WTC11 (cell line): ENCODE results near the gene MTFR2. TPM values are rescaled to one million over a fixed set of nuclear protein-coding genes. Genes with fewer than 3 reads are reported as not detected.
A peak's percentile ranks its signal among the peaks of the same experiment; 100 is the strongest.

Experiments used
- ATAC-seq: fragments of 200-7000 bp; cut with Tn5 transposase; 2 replicates; pipeline ENCODE4 v1.10.0; 2021; ENCODE audit warnings: mild to moderate bottlenecking, moderate library complexity
- Bru-seq: library from RNA; stranded (reverse); fragments of 400-500 nt; gene quantifications from one replicate; lab custom pipeline; 2021; lab: Mats Ljungman, UMichigan
- CTCF ChIA-PET: fragments of 300-600 bp; sonication (Branson Sonifier 250); formaldehyde crosslinking; loops from one replicate; lab custom pipeline; 2021; ENCODE audit warnings: antibody characterized with exemption; lab: Charles Lee
- POLR2A ChIA-PET: fragments of 350-600 bp; sonication (Branson Sonifier 250); formaldehyde crosslinking; loops from one replicate; lab custom pipeline; 2021; ENCODE audit warnings: antibody characterized with exemption; lab: Charles Lee
- DNase-seq: peaks from one replicate; pipeline ENCODE4 v3.0.0; 2021; ENCODE audit warnings: low spot score
- H3K27ac Mint-ChIP-seq: 2 replicates; pipeline ENCODE4 v1.8.0; 2021; ENCODE audit warnings: mixed read lengths
- H3K27me3 Mint-ChIP-seq: 2 replicates; pipeline ENCODE4 v1.8.0; 2021; ENCODE audit warnings: low read depth, mild to moderate bottlenecking, moderate library complexity, mixed read lengths
- H3K36me3 Mint-ChIP-seq: 2 replicates; pipeline ENCODE4 v1.8.0; 2021; ENCODE audit warnings: mixed read lengths
- H3K4me1 Mint-ChIP-seq: 2 replicates; pipeline ENCODE4 v1.8.0; 2022; ENCODE audit warnings: mixed read lengths
- H3K4me3 Mint-ChIP-seq: 2 replicates; pipeline ENCODE4 v1.8.0; 2021; ENCODE audit warnings: mild to moderate bottlenecking, moderate library complexity, mixed read lengths
- H3K9me3 Mint-ChIP-seq: 2 replicates; pipeline ENCODE4 v1.8.0; 2021; ENCODE audit warnings: mixed read lengths
- E2F4 ChIP-seq: sonication (generic); formaldehyde crosslinking; IDR thresholded peaks from 2 replicates; pipeline ENCODE4 v1.8.1; 2022; ENCODE audit warnings: low read depth, mild to moderate bottlenecking, moderate library complexity, missing genetic modification reagents, borderline replicate concordance
- E2F5 ChIP-seq: sonication (generic); formaldehyde crosslinking; IDR thresholded peaks from 2 replicates; pipeline ENCODE4 v1.8.1; 2022; ENCODE audit warnings: mild to moderate bottlenecking, moderate library complexity, missing genetic modification reagents
- EMX1 ChIP-seq: fragments of 250-450 bp; sonication (Bioruptor Pico); IDR thresholded peaks from 2 replicates; pipeline ENCODE4 v1.8.0; 2021; ENCODE audit warnings: mild to moderate bottlenecking
- ERG ChIP-seq: fragments of 250-450 bp; sonication (Bioruptor Pico); IDR thresholded peaks from 2 replicates; pipeline ENCODE4 v1.8.0; 2021; ENCODE audit warnings: mild to moderate bottlenecking
- ESRRA ChIP-seq: sonication (generic); formaldehyde crosslinking; IDR thresholded peaks from 2 replicates; pipeline ENCODE4 v1.8.1; 2022; ENCODE audit warnings: mild to moderate bottlenecking, missing genetic modification reagents, borderline replicate concordance
- ETV6 ChIP-seq: sonication (generic); formaldehyde crosslinking; IDR thresholded peaks from 2 replicates; pipeline ENCODE4 v1.8.1; 2022; ENCODE audit warnings: mild to moderate bottlenecking, missing genetic modification reagents
- FOXJ3 ChIP-seq: sonication (generic); formaldehyde crosslinking; IDR thresholded peaks from 2 replicates; pipeline ENCODE4 v1.9.0; 2021; ENCODE audit warnings: missing genetic modification reagents, mild to moderate bottlenecking, borderline replicate concordance
- FOXK1 ChIP-seq: sonication (generic); formaldehyde crosslinking; IDR thresholded peaks from 2 replicates; pipeline ENCODE4 v1.8.0; 2022; ENCODE audit warnings: mild to moderate bottlenecking, moderate library complexity, missing genetic modification reagents
- FOXP1 ChIP-seq: sonication (generic); formaldehyde crosslinking; IDR thresholded peaks from 2 replicates; pipeline ENCODE4 v1.8.0; 2022; ENCODE audit warnings: missing genetic modification reagents, mild to moderate bottlenecking, moderate library complexity, borderline replicate concordance
- FOXP4 ChIP-seq: sonication (generic); formaldehyde crosslinking; IDR thresholded peaks from 2 replicates; pipeline ENCODE4 v1.8.0; 2022; ENCODE audit warnings: mild to moderate bottlenecking, missing genetic modification reagents
- GABPB1 ChIP-seq: sonication (generic); formaldehyde crosslinking; IDR thresholded peaks from 2 replicates; pipeline ENCODE4 v1.8.1; 2023; ENCODE audit warnings: mild to moderate bottlenecking, missing genetic modification reagents
- JAZF1 ChIP-seq: fragments of 250-450 bp; sonication (Bioruptor Pico); IDR thresholded peaks from 2 replicates; pipeline ENCODE4 v1.9.0; 2021; ENCODE audit warnings: moderate library complexity, mild to moderate bottlenecking, inconsistent platforms
- MAX ChIP-seq: sonication (generic); formaldehyde crosslinking; IDR thresholded peaks from 2 replicates; pipeline ENCODE4 v1.8.0; 2022; ENCODE audit warnings: mild to moderate bottlenecking, missing genetic modification reagents
- MLX ChIP-seq: sonication (generic); formaldehyde crosslinking; IDR thresholded peaks from 2 replicates; pipeline ENCODE4 v1.8.1; 2023; ENCODE audit warnings: mild to moderate bottlenecking, missing genetic modification reagents, moderate library complexity
- MYBL2 ChIP-seq: sonication (generic); formaldehyde crosslinking; IDR thresholded peaks from 2 replicates; pipeline ENCODE4 v1.8.1; 2023; ENCODE audit warnings: mild to moderate bottlenecking, moderate library complexity, missing genetic modification reagents
- NFATC4 ChIP-seq: fragments of 250-450 bp; sonication (Bioruptor Pico); IDR thresholded peaks from 2 replicates; pipeline ENCODE4 v1.9.0; 2021; ENCODE audit warnings: mild to moderate bottlenecking
- NFE2L1 ChIP-seq: sonication (generic); formaldehyde crosslinking; IDR thresholded peaks from 2 replicates; pipeline ENCODE4 v1.8.1; 2023; ENCODE audit warnings: missing genetic modification reagents
- NFYB ChIP-seq: sonication (generic); formaldehyde crosslinking; conservative IDR thresholded peaks from 2 replicates; pipeline ENCODE4 v1.8.0; 2022; ENCODE audit warnings: low read depth, missing genetic modification reagents
- NR2C2 ChIP-seq: sonication (generic); formaldehyde crosslinking; IDR thresholded peaks from 2 replicates; pipeline ENCODE4 v1.8.0; 2022; ENCODE audit warnings: mild to moderate bottlenecking, missing genetic modification reagents
- PRRX2 ChIP-seq: fragments of 250-450 bp; sonication (Bioruptor Pico); IDR thresholded peaks from 2 replicates; pipeline ENCODE4 v1.8.0; 2021; ENCODE audit warnings: mild to moderate bottlenecking
- SP1 ChIP-seq: sonication (generic); formaldehyde crosslinking; conservative IDR thresholded peaks from 2 replicates; pipeline ENCODE4 v1.8.1; 2022; ENCODE audit warnings: missing genetic modification reagents
- TCF7 ChIP-seq: sonication (generic); formaldehyde crosslinking; IDR thresholded peaks from 2 replicates; pipeline ENCODE4 v1.8.0; 2022; ENCODE audit warnings: mild to moderate bottlenecking, low read depth, missing genetic modification reagents, moderate library complexity
- USF2 ChIP-seq: sonication (generic); formaldehyde crosslinking; IDR thresholded peaks from 2 replicates; pipeline ENCODE4 v1.8.1; 2023; ENCODE audit warnings: mild to moderate bottlenecking, missing genetic modification reagents, moderate library complexity
- ZBTB43 ChIP-seq: sonication (generic); formaldehyde crosslinking; IDR thresholded peaks from 2 replicates; pipeline ENCODE4 v1.8.1; 2023; ENCODE audit warnings: mild to moderate bottlenecking, missing genetic modification reagents
- ZSCAN18 ChIP-seq: fragments of 250-450 bp; sonication (Bioruptor Pico); IDR thresholded peaks from 2 replicates; pipeline ENCODE4 v2.1.2; 2022; ENCODE audit warnings: mild to moderate bottlenecking, moderate library complexity
- long read RNA-seq, 3 experiments: library from RNA in 1 of 3; library from capped mRNA in 1 of 3; library from polyadenylated mRNA in 1 of 3; unstranded in 2 of 3; stranded (forward) in 1 of 3; transcript quantifications; one replicate each; pipeline ENCODE4 v2.0.0, GENCODE V29; 2021
- total RNA-seq: library from RNA; stranded (reverse); gene quantifications from 3 replicates; pipeline ENCODE4 v1.2.3, GENCODE V29; 2021

The MTFR2 gene
- 8.2 to 8.5 TPM (median 8.5 TPM) in 3 replicates for total RNA-seq
- percentile 72 among the genes with signal in this experiment for Bru-seq, nascent RNA
- long read RNA-seq, experiment 1, transcript MTFR2-203 (8 exons, 1,793 nt): major isoform, 15 of 23 reads
- long read RNA-seq, experiment 1, partial matches to known transcripts: 2 of 23 reads
- long read RNA-seq, experiment 1, other reads (novel, unspliced or antisense): 2 of 23 reads
- long read RNA-seq, experiment 2, partial matches to known transcripts: 6 of 12 reads
- long read RNA-seq, experiment 2, other reads (novel, unspliced or antisense): 0 of 12 reads
- long read RNA-seq, experiment 3, transcript MTFR2-205 (8 exons, 1,524 nt): major isoform, 20 of 39 reads
- long read RNA-seq, experiment 3, transcript MTFR2-203 (8 exons, 1,793 nt): minor isoform, 16 of 39 reads
- long read RNA-seq, experiment 3, partial matches to known transcripts: 1 of 39 reads
- long read RNA-seq, experiment 3, other reads (novel, unspliced or antisense): 2 of 39 reads

GRCh38 chr6:136249811-136250685 is at the start of gene MTFR2:
TSS of gene MTFR2 (minus strand) at chr6:136250311. CDS start at chr6:136249099, 1,212 bp downstream.
- H3K9me3 Mint-ChIP-seq: no peaks in the 10 kb centered on the region
- no peaks in the 10 kb centered on the region for H3K27me3 Mint-ChIP-seq
- DNase-seq: peak; percentile 91
- ATAC-seq: peak; percentile 94
- peaks cover 17% of the 10 kb centered on the region for H3K4me1 Mint-ChIP-seq
- H3K27ac Mint-ChIP-seq: peak within 1 kb of the TSS; percentile 92
- H3K36me3 Mint-ChIP-seq: no peaks in the 10 kb centered on the region
- ChIA-PET POLR2A (interaction anchor here (1.2 to 1.5 kb wide), 2 partner anchors 40 to 300 kb away, joined by 9 to 13 read pairs; partner anchors contain the start of genes BCLAF1 and MAP7), CTCF (interaction anchor here (0.7 to 2.6 kb wide), 6 partner anchors 8 to 300 kb away, joined by 3 to 13 read pairs (median 4); partner anchors contain the start of genes BCLAF1 and MAP7)
- H3K4me3 Mint-ChIP-seq: peak within 1 kb of the TSS; percentile 97
- 0 out of 2 replicates have a peak, but pooled peaks have one; percentile 32 for TF ChIP-seq ESRRA
- no peak for TF ChIP-seq JAZF1 (CRISPR knock-in tag)
- TF ChIP-seq FOXK1 (CRISPR knock-in tag): peak; percentile 92
- no peak for TF ChIP-seq FOXJ3 (CRISPR knock-in tag)
- TF ChIP-seq MLX (CRISPR knock-in tag): no peak
- 0 out of 2 replicates have a peak, but pooled peaks have one; percentile 38 for TF ChIP-seq ERG (CRISPR knock-in tag)
- peak; percentile 84; the same call in 1 of the 2 replicates for TF ChIP-seq NFE2L1
- TF ChIP-seq MYBL2 (CRISPR knock-in tag): peak; percentile 94
- TF ChIP-seq USF2 (CRISPR knock-in tag): no peak
- 0 out of 2 replicates have a peak, but pooled peaks have one; percentile 26 for TF ChIP-seq EMX1 (CRISPR knock-in tag)
- TF ChIP-seq SP1 (CRISPR knock-in tag): peak; percentile 78
- no peak for TF ChIP-seq NR2C2 (CRISPR knock-in tag)
- no peak for TF ChIP-seq TCF7
- no peak for TF ChIP-seq PRRX2 (CRISPR knock-in tag)
- peak; percentile 68; the same call in 1 of the 2 replicates for TF ChIP-seq FOXP1 (CRISPR knock-in tag)
- peak; percentile 98 for TF ChIP-seq ETV6
- no peak for TF ChIP-seq ZSCAN18 (CRISPR knock-in tag)
- TF ChIP-seq NFYB (CRISPR knock-in tag): peak; percentile 99
- peak; percentile 99 for TF ChIP-seq E2F4 (CRISPR knock-in tag)
- TF ChIP-seq FOXP4 (CRISPR knock-in tag): 0 out of 2 replicates have a peak, but pooled peaks have one; percentile 17
- no peak for TF ChIP-seq ZBTB43 (CRISPR knock-in tag)
- no peak for TF ChIP-seq E2F5 (CRISPR knock-in tag)
- TF ChIP-seq MAX: peak; percentile 50; the same call in 1 of the 2 replicates
- no peak for TF ChIP-seq NFATC4 (CRISPR knock-in tag)
- TF ChIP-seq GABPB1 (CRISPR knock-in tag): peak; percentile 84
